ENCODE results near the gene CCDC93.

The CCDC93 gene, protein sequence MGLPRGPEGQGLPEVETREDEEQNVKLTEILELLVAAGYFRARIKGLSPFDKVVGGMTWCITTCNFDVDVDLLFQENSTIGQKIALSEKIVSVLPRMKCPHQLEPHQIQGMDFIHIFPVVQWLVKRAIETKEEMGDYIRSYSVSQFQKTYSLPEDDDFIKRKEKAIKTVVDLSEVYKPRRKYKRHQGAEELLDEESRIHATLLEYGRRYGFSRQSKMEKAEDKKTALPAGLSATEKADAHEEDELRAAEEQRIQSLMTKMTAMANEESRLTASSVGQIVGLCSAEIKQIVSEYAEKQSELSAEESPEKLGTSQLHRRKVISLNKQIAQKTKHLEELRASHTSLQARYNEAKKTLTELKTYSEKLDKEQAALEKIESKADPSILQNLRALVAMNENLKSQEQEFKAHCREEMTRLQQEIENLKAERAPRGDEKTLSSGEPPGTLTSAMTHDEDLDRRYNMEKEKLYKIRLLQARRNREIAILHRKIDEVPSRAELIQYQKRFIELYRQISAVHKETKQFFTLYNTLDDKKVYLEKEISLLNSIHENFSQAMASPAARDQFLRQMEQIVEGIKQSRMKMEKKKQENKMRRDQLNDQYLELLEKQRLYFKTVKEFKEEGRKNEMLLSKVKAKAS

DNA sequence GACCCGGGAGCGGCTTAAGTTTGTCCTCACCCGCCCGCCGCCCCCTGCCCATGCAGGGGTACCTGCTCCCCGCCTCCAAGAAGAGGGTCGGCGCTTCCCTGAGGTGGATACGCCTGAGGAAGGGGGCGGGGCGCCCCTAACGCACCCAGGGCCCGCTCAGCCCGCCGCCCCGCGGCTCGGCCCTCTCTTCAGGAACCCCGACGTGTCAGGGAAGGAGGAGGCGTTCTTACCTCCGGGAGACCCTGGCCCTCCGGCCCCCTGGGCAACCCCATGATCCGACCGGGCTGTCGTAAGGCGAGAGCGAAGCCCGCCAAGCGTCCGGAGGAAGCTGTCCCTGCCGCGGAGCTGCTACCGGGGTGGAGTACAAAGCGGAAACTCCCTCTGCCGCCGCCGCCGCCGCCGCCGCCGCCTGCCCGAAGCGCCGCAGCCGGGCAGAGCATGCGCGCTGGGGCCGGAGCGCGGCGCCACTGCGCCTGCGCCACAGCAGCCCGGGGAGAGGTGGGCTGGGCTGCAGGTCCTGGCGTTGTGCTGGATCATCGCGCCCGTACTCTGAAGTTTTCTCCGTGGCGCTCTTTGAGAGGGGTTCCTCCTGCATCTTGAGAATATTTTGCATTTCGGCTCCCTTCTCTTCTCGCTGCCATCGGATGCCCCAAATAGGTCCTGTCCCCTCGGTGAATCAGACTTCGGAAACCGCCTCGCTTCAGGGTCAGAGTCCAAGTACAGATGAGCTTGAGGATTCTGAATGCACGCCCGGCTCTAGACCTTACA lies at the start of gene CCDC93:
CCDC93 (minus strand) TSS at position 347 of the 768 bp plus-strand sequence; CDS start at position 272, 75 bp downstream.
- TF ChIP-seq, protein P1, sequence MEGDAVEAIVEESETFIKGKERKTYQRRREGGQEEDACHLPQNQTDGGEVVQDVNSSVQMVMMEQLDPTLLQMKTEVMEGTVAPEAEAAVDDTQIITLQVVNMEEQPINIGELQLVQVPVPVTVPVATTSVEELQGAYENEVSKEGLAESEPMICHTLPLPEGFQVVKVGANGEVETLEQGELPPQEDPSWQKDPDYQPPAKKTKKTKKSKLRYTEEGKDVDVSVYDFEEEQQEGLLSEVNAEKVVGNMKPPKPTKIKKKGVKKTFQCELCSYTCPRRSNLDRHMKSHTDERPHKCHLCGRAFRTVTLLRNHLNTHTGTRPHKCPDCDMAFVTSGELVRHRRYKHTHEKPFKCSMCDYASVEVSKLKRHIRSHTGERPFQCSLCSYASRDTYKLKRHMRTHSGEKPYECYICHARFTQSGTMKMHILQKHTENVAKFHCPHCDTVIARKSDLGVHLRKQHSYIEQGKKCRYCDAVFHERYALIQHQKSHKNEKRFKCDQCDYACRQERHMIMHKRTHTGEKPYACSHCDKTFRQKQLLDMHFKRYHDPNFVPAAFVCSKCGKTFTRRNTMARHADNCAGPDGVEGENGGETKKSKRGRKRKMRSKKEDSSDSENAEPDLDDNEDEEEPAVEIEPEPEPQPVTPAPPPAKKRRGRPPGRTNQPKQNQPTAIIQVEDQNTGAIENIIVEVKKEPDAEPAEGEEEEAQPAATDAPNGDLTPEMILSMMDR (conservative IDR thresholded peaks at IDR 0.05): no peak
- H3K27ac ChIP-seq: peak within 1 kb of the TSS; percentile 78

DNA sequence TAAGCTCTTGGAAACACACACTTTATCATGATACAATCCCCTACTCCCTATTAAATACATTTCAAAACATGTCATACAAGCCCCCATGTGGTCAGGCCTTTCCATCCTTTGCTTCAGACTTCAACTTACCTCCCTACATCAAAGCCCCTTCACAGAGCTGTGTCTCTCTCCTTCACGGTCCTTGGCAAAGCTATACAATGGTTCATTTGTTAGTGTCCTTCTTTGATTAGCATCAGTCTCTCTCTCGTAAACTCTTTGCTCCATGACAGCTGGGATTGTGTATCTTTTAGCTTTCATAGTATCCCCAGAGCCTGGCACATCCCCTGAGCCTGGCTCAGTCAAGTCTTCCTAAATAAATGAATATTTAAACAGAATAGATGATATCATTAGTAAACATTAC lies 48.8 kb upstream of the CCDC93 start:
- TF ChIP-seq, protein P1 (conservative IDR thresholded peaks at IDR 0.05): no peak

DNA sequence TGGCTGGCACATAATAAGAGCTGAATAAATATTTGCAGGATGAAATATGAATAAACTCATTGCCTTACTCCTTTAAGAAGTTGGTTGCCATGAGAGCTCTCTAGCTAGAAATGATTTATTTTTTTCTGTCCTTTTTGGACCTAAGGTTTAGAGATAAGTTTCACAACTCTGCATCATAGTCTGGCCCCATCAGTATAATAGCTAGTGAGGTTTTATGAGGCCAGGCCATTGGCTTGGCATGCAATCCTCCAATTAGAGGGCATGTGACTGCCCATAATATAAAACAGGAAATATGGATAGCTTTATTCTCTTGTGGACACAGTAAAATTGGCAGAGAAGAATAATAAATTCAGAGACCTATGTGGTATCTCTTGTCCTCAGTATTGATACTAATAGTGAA lies 48.2 kb upstream of the CCDC93 start:
- peak overlapping the region; percentile 61 for H3K27ac ChIP-seq
- TF ChIP-seq, protein P1 (conservative IDR thresholded peaks at IDR 0.05): no peak

More for the DNA sequence above, 48.8 kb upstream of the CCDC93 start:
- peak overlapping the region; percentile 61 for H3K27ac ChIP-seq

DNA sequence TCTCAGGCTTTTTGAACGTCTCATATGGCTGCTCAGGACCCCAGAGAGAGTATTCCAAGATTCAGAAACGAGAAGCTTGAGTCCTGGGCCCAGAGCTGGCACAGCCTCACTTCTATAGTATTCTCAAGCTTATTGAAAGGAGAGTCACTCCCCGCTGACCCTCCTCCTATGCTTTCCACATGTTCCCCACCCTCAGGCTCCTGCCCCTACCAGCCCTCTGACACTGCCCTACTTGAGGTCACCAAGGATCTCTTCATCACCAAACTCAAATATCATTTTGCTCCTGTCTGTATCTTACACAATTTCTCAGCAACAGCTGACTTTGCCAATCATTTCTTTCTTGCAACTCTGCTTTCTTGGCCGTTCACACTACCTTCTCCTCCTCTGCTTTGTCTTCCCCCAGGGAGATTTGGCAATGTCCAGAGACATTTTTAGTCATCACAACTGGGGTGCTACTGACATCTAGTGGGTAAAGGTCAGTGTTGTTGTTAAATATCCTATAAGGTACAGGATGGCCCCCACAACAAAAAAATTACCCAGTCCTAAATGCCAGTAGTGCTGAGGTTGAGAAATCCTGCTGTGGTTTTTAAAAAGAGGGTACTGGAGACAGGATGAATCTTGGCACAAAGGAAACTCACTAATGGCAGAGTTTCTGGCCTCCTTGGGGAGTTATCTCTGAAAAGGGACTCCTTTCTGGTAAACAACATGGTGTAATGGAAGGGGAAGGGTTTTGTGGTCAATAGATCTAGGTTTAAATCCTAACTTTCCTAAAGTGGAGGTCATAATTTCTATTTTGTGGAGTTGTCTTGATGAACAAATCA lies 47.5 kb upstream of the CCDC93 start:
- peak overlapping the region; percentile 61 for H3K27ac ChIP-seq
- TF ChIP-seq, protein P1 (conservative IDR thresholded peaks at IDR 0.05): peak; percentile 25

DNA sequence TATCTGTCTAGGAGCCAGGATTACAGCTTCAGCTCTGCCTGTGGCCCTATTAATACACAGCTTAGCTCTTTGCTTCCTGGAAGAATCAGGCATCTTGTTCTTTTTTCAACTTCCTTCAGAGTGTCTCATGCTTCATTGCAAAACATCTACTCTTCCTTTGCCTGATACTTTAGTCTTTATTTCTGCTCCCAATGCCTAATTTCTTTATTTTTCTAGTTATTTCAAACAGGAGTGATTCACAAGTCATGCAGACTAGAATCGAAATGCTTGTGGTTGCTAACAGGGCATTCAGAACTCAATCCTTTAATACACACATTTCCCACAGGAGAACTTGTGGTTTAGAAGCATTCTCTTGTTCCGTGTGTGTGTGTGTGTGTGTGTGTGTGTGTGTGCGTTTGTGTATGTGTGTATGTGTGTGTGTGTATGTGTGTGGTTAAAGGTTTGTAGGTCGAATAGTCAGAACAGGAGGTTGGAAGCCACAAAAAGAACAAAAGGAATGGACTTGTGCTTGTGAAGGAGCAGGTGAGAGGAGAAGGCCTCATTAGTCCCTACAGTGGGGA lies 46.1 kb upstream of the CCDC93 start:
- TF ChIP-seq, protein P1 (conservative IDR thresholded peaks at IDR 0.05): no peak
- no peak overlapping the region for H3K27ac ChIP-seq

DNA sequence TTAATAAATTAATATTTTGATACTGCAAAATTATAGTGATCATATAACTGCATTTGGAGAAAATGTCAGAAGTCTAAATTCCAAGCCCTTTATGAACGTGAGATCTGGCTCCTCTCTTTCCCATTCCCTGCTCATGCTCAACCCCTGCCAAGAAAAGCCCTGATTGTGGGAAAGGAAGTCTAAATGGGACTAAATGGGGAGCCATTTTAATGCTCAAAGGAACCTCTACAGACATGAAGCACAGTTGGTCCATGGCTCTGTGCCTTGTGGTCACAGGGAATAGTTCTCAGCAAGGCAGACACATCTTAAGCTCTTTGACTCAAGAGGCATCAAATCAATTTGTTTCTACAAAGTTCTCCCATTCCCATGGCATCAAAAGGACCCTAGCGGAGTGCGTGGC lies 45.1 kb upstream of the CCDC93 start:
- TF ChIP-seq, protein P1 (conservative IDR thresholded peaks at IDR 0.05): no peak

More for the DNA sequence above, 45.1 kb upstream of the CCDC93 start:
- no peak overlapping the region for H3K27ac ChIP-seq

Measured in VCaP (cell line).